COLO829 (cell line): ENCODE results near the gene CEP131.
"Not testable (repeated sequence)": the region's sequence is repeated elsewhere in the genome, so short reads cannot be mapped to it uniquely, and the experiment has no call there.

Experiments used
- DNase-seq: peaks from one replicate; pipeline ENCODE4 v3.0.0; 2012; ENCODE audit warnings: low spot score

CEP131 gene

GRCh38 chr17:81165246-81166032 lies 57.3 kb downstream of the CEP131 start, which contains the start of gene PVALEF:
Gene PVALEF, plus strand, starts transcription at chr17:81165507. Its CDS starts 15,720 bp downstream, at chr17:81181227.
- no peak for DNase-seq

- no peak for DNase-seq
Measured at GRCh38 chr17:81164371-81165245, 58.2 kb downstream of the CEP131 start.

GRCh38 chr17:81163703-81164370 lies 58.9 kb downstream of the CEP131 start:
- DNase-seq, result no peak

GRCh38 chr17:81163051-81163695 lies 59.6 kb downstream of the CEP131 start:
- no peak for DNase-seq

GRCh38 chr17:81162491-81162890 lies 60.3 kb downstream of the CEP131 start:
- no peak for DNase-seq

GRCh38 chr17:81161972-81162371 lies 60.8 kb downstream of the CEP131 start:
- DNase-seq, result no peak

DNA sequence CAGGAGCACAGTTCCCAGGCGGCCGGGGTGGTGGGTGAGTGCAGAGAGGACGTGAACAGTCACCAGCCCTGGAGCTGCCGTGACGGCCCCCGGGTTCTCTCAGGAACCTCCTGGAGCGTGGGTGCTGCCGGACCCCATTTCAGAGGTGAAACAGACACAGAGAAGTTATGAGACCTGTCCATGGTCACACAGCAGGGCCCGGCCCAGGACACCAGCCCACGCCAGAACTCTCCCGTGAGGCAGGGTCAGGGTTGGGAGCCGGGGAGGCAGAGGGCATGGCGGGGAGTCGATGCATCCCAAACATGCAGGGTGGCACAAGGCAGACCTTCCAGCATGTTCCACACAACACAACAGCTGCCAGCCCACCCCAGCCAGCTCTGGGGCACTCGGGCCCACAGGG lies 61.2 kb downstream of the CEP131 start:
- DNase-seq, result no peak

- DNase-seq, result no peak
Measured at GRCh38 chr17:81160747-81161453, 61.9 kb downstream of the CEP131 start.

DNA sequence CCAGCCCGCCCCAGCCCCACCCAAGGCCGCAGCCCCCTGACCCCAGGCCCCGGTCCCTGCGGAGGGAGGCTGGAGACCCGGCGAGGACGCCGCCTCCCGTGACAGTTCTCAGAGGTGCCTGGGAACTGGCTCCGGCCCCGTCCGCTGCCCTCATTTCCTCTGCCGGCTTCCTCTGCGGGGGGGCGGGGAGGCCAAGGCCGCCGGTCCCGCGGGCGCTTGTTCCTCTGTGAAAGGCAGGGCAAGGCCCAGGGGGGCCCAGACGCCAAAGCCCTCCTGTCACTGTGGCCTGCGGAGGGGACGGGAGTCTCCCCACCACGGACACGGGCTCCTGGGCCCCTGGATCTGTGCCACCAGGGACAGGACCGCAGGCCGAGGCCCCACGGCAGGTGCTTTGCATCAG lies 62.5 kb downstream of the CEP131 start:
- no peak for DNase-seq

- DNase-seq, result no peak
Measured at GRCh38 chr17:81159611-81160265, 63.0 kb downstream of the CEP131 start.

DNA sequence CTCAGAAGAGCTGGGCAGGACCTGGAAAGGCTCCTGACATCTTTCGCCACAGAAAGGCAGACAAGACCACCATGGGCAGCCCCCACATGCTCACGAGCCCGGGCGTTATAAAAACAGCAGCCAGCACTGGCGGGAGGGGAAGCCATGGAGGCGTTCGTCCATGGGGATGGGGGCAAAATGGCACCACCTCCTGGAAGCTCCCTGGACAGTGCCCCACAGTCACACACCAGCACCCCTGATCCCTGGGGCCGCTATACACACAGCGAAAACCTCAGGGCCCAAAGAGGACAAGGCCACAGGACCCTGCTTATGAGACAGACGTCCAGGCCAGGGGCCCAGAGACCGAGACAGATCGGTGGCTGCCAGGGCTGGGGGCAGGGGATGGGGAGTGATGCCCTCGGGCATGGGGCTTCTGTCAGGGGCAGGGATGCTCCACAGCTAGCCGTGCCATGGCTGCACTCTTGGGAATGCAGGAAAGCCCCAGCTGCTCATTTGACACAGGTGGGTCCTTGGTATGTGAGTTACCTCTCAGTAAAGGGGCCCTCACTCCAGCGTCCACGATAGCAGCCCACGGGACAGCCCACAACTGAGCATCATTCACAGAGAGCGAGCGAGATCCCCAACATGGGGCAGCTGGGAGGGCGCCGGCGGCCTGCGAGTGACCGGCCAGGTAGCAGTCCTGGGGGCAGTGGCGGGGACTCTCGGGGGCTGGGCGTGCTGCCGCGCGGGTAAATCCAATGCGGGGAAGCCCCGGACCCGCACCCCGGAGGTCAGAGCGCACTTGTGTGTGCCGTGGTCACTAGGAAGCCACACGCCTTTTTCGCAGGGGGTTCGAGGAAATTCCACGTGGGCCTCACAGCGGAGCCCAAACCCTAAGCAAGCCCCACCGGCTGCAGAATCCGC lies 63.8 kb downstream of the CEP131 start:
- DNase-seq, result no peak

GRCh38 chr17:81157848-81158687 lies 64.7 kb downstream of the CEP131 start:
- no peak for DNase-seq

DNA sequence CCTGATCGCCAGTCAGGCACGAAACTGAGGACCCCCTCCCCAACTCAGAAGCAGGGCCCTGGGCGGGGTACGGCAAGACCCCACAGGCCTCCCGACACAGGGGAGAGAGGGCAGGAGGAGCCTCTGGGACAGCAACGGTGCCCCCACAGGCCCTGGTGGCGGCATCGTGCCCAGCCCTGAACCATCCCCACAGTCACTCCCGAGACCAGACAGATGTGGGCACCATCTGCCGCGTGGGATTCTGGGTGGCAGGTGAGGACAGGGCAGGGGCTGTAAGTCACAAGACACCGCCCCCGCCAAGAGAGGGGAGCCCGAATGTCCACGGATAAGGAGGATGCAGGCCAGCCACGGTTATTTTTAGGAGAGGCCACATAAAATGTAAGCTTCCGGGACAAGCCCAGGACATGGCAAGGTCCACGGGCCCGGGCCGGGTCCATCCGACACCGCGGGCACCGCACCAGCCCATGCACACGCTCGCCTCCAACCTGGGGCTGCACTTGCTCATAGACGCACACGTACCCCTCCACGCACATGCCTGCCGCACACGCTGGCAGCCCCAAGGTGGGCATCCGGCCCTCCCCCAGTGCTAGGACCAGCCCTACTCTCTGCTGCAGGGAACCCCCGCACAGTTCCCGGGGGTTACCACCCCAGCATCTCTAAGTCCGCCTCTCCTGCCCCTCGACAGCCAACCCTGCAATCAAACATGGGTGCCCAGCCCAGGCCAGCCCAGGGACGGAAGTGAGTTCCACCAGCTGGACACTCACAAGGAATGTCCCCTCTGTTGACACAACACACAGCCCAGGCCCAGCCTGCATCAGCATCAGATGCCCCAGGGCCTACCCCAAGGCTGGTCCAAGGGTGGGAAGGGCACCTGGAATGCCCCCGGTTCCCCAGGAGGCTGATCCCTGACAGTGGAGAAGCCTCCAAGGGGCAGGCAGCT lies 65.6 kb downstream of the CEP131 start:
- no peak for DNase-seq

DNA sequence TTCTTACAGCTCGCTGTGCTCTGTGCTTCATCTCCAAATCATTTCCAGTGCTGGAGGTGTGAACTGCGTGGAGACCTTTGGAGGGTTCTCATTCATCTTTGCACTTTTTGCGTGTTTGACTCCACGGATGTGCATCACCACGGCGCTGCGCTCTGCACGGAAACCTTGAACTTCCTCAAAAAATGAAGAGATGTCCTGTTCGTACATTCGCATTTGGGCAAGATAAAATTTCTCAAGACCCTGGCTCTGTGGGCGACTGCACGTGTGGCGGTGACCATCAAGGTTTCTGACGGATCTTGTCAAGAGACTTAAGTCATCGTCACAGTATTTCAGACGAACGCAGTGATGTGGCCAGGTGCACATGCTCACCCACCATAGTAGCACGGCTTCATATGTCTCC lies 67.8 kb downstream of the CEP131 start:
- DNase-seq, result no peak

- DNase-seq, result not testable (repeated sequence)
Measured at GRCh38 chr17:81154016-81154415, 68.7 kb downstream of the CEP131 start.

GRCh38 chr17:81153340-81153803 lies 69.4 kb downstream of the CEP131 start:
- DNase-seq, result peak; percentile 96

- peak; percentile 25 for DNase-seq
Measured at GRCh38 chr17:81152288-81152828, 70.4 kb downstream of the CEP131 start.
